ENCODE results near the gene BASP1.

The BASP1 gene

GRCh38 chr5:17206021-17206420, 11.4 kb upstream of the BASP1 start (continued):
- no peak for TF ChIP-seq CSDC2 (CRISPR knock-in tag; IDR thresholded peaks at IDR 0.05)
- TF ChIP-seq TSHZ2 (CRISPR knock-in tag; IDR thresholded peaks at IDR 0.05), result no peak
- no peak for TF ChIP-seq SNAI2 (CRISPR knock-in tag; IDR thresholded peaks at IDR 0.05)
- no peak for TF ChIP-seq PATZ1 (CRISPR knock-in tag; IDR thresholded peaks at IDR 0.05; ENCODE audit: borderline replicate concordance)

- TF ChIP-seq OSR1 (CRISPR knock-in tag; IDR thresholded peaks at IDR 0.05) (no peak), ZNF8 (CRISPR knock-in tag; IDR thresholded peaks at IDR 0.05) (no peak), TSHZ2 (CRISPR knock-in tag; IDR thresholded peaks at IDR 0.05) (no peak), POU6F1 (CRISPR knock-in tag; IDR thresholded peaks at IDR 0.05; ENCODE audit: borderline replicate concordance, low read depth) (no peak), ZNF70 (CRISPR knock-in tag; IDR thresholded peaks at IDR 0.05) (no peak), CREB5 (CRISPR knock-in tag; IDR thresholded peaks at IDR 0.05; ENCODE audit: low read depth) (no peak), RARB (CRISPR knock-in tag; IDR thresholded peaks at IDR 0.05) (no peak), BACH2 (CRISPR knock-in tag; IDR thresholded peaks at IDR 0.05; ENCODE audit: borderline replicate concordance) (no peak), ISL1 (CRISPR knock-in tag; IDR thresholded peaks at IDR 0.05) (no peak), CSRNP3 (CRISPR knock-in tag; IDR thresholded peaks at IDR 0.05) (no peak), TCF4 (CRISPR knock-in tag; IDR thresholded peaks at IDR 0.05; ENCODE audit: borderline replicate concordance) (no peak), GLIS3 (CRISPR knock-in tag; IDR thresholded peaks at IDR 0.05) (no peak), SNAI2 (CRISPR knock-in tag; IDR thresholded peaks at IDR 0.05) (no peak), CSDC2 (CRISPR knock-in tag; IDR thresholded peaks at IDR 0.05) (no peak)
- no peak for ATAC-seq
Measured at GRCh38 chr5:17212191-17212590, 5.2 kb upstream of the BASP1 start.

- TF ChIP-seq ZC3H10 (CRISPR knock-in tag; IDR thresholded peaks at IDR 0.05) (no peak), CREB5 (CRISPR knock-in tag; IDR thresholded peaks at IDR 0.05; ENCODE audit: low read depth) (no peak), GLIS3 (CRISPR knock-in tag; IDR thresholded peaks at IDR 0.05) (no peak), CSDC2 (CRISPR knock-in tag; IDR thresholded peaks at IDR 0.05) (no peak), ZNF70 (CRISPR knock-in tag; IDR thresholded peaks at IDR 0.05) (no peak), ZFP3 (CRISPR knock-in tag; IDR thresholded peaks at IDR 0.05) (no peak), RARB (CRISPR knock-in tag; IDR thresholded peaks at IDR 0.05) (no peak), TSHZ2 (CRISPR knock-in tag; IDR thresholded peaks at IDR 0.05) (no peak), ISL1 (CRISPR knock-in tag; IDR thresholded peaks at IDR 0.05) (no peak), ZNF8 (CRISPR knock-in tag; IDR thresholded peaks at IDR 0.05) (no peak)
- no peak for ATAC-seq
Measured at GRCh38 chr5:17212996-17213395, 4.4 kb upstream of the BASP1 start.
